ENCODE results near the gene PRKN. TPM values are rescaled to one million over a fixed set of nuclear protein-coding genes. Genes with fewer than 3 reads are reported as not detected.
A peak's percentile ranks its signal among the peaks of the same experiment; 100 is the strongest.

PRKN gene
- total and polyA plus RNA-seq, 9 of the 15 experiments (the other 6 are each of a cell fraction or from before 2014, with no cell fraction given): 0.03 to 0.96 (median 0.15) TPM; not detected in 2

DNA sequence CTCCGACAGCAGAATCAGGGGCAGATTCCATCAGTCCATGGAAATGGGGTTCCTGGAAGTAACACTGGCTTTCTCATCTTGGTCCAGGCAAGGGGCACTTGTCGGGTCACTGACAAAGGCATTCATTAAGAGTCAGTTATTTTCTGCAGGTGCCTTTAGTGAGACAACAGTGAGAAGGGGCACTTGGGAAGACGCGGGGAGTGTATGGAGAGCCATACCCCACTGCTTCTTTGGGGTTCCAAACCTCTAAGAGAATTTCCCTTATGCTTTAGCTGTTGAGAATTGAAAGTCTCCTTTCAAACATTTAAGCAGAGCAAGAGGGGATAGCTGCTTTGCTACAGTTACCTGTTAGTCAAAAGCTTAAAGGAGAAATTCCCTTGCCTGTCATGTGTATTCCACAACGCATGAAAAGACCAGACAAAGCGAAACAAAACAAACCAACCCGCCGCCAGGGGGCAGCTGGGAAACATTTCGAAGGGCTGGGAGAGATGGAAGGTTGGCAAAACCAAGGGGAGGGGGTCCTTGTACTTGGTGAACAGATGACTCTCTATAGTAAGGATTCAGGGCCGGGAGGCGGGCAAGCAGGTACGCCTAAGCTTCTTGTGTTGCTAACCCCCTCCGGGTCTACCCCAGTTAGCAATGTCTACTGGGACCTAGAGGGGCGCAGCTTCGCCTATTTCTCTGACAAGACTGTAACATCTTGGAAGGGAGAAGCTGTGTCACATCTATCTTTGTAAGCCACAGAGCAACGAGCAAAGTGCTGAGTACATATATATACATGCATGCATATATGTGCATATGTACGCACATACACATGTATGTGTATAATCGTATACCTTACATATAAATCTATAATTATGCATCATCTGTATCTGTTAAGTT, 978.8 kb downstream of the PRKN start:
- intact Hi-C loops (cut with micrococcal nuclease): loop anchor here (2.0 kb wide), 1 partner anchor 174 kb away; no protein-coding TSS in a partner anchor
- Histone ChIP-seq H3K9me1 (ENCODE audit: control insufficient read depth, insufficient read depth, low read length) (no peaks in the 10 kb centered on the region), H3K27me3 (ENCODE audit: control insufficient read depth in 2 of 2, insufficient read depth in 2 of 2, low read length in 2 of 2) (no peaks in the 10 kb centered on the region; a peak in 1 of 5 replicates), H3K4me2 (ENCODE audit: insufficient read depth, low read length) (no peak overlapping the region), H2AFZ (ENCODE audit: low read depth, low read length) (no peak overlapping the region), H3K4me3 (no peak overlapping the region), H3K27ac (ENCODE audit: extremely low read depth, low read depth, low read length) (no peak overlapping the region), H3K79me2 (ENCODE audit: control insufficient read depth, insufficient read depth, low read length) (no peaks in the 10 kb centered on the region), H3K36me3 (ENCODE audit: control insufficient read depth, insufficient read depth, low read length) (no peaks in the 10 kb centered on the region), H3K4me1 (replicated peaks in 1 of 2; ENCODE audit: control insufficient read depth in 2 of 2, insufficient read depth in 2 of 2, low read length in 2 of 2) (no peaks in the 10 kb centered on the region), H3K9ac (ENCODE audit: insufficient read depth in 1 of 2, low read depth in 2 of 2, low read length in 2 of 2) (no peak overlapping the region), H4K20me1 (replicated peaks; ENCODE audit: control insufficient read depth, insufficient read depth, low read length) (no peaks in the 10 kb centered on the region), H3K9me3 (replicated peaks; ENCODE audit: control insufficient read depth, insufficient read depth, low read depth, low read length) (no peaks in the 10 kb centered on the region)
- in situ Hi-C loops (cut with MboI): no loop called here
- ChIA-PET CTCF (ENCODE audit: low intra/inter-chr PET ratio) (interaction anchor here (0.7 kb wide), 1 partner anchor 174 kb away, joined by 3 read pairs; no protein-coding TSS in a partner anchor), POLR2A (interaction anchor here (0.9 kb wide), 1 partner anchor 44 kb away, joined by 4 read pairs; no protein-coding TSS in a partner anchor)
- ATAC-seq (peak; percentile 93), FAIRE-seq (peak; percentile 84), DNase-seq (ENCODE audit: extremely low read depth in 1 of 4, low spot score in 3 of 4) (peak; percentile 53 to 68 (median 60))
- 5% methylated on average over 18 of the region's 18 CpGs for WGBS (ENCODE audit: insufficient coverage, low coverage, missing lambda C conversion rate)
- no TSS peak for BruUV-seq (replicated peaks)
- no peak for TF ChIP-seq ZBTB17 (CRISPR knock-in tag; IDR thresholded peaks at IDR 0.05)
- peak; percentile 48 to 61 for TF ChIP-seq RAD21 (CRISPR knock-in tag; conservative IDR thresholded peaks at IDR 0.05 in 1 of 2, IDR thresholded peaks at IDR 0.05 in 1 of 2)
- no peak for TF ChIP-seq ZNF165 (CRISPR knock-in tag; IDR thresholded peaks at IDR 0.05; ENCODE audit: borderline replicate concordance)
- TF ChIP-seq, protein P1, sequence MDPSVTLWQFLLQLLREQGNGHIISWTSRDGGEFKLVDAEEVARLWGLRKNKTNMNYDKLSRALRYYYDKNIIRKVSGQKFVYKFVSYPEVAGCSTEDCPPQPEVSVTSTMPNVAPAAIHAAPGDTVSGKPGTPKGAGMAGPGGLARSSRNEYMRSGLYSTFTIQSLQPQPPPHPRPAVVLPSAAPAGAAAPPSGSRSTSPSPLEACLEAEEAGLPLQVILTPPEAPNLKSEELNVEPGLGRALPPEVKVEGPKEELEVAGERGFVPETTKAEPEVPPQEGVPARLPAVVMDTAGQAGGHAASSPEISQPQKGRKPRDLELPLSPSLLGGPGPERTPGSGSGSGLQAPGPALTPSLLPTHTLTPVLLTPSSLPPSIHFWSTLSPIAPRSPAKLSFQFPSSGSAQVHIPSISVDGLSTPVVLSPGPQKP (CRISPR knock-in tag; IDR thresholded peaks at IDR 0.05): no peak
- TF ChIP-seq, protein P2, sequence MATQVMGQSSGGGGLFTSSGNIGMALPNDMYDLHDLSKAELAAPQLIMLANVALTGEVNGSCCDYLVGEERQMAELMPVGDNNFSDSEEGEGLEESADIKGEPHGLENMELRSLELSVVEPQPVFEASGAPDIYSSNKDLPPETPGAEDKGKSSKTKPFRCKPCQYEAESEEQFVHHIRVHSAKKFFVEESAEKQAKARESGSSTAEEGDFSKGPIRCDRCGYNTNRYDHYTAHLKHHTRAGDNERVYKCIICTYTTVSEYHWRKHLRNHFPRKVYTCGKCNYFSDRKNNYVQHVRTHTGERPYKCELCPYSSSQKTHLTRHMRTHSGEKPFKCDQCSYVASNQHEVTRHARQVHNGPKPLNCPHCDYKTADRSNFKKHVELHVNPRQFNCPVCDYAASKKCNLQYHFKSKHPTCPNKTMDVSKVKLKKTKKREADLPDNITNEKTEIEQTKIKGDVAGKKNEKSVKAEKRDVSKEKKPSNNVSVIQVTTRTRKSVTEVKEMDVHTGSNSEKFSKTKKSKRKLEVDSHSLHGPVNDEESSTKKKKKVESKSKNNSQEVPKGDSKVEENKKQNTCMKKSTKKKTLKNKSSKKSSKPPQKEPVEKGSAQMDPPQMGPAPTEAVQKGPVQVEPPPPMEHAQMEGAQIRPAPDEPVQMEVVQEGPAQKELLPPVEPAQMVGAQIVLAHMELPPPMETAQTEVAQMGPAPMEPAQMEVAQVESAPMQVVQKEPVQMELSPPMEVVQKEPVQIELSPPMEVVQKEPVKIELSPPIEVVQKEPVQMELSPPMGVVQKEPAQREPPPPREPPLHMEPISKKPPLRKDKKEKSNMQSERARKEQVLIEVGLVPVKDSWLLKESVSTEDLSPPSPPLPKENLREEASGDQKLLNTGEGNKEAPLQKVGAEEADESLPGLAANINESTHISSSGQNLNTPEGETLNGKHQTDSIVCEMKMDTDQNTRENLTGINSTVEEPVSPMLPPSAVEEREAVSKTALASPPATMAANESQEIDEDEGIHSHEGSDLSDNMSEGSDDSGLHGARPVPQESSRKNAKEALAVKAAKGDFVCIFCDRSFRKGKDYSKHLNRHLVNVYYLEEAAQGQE (IDR thresholded peaks at IDR 0.05; ENCODE audit: borderline replicate concordance): peak; percentile 44; the same call in 1 of the 2 replicates
- TF ChIP-seq, protein P2 (CRISPR knock-in tag; IDR thresholded peaks at IDR 0.05; ENCODE audit: low read depth): no peak
- TF ChIP-seq, protein P3, sequence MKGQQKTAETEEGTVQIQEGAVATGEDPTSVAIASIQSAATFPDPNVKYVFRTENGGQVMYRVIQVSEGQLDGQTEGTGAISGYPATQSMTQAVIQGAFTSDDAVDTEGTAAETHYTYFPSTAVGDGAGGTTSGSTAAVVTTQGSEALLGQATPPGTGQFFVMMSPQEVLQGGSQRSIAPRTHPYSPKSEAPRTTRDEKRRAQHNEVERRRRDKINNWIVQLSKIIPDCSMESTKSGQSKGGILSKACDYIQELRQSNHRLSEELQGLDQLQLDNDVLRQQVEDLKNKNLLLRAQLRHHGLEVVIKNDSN (CRISPR knock-in tag; IDR thresholded peaks at IDR 0.05): no peak
